ENCODE data around the gene ORMDL2.
"Not testable (repeated sequence)": the region's sequence is repeated elsewhere in the genome, so short reads cannot be mapped to it uniquely, and the experiment has no call there.

The ORMDL2 gene

GRCh38 chr12:55862286-55862685, 44.4 kb downstream of the ORMDL2 start:
- H3K4me3 ChIP-seq (ENCODE audit: low read length) = no peak overlapping the region
- H3K4me2 ChIP-seq (ENCODE audit: low read depth, low read length) = no peak overlapping the region
- no peaks in the 10 kb centered on the region for H3K9me2 ChIP-seq (replicated peaks; ENCODE audit: insufficient read depth, low read length)
- H3K36me3 ChIP-seq (replicated peaks; ENCODE audit: insufficient read depth, low read length) = no peaks in the 10 kb centered on the region
- H2AFZ ChIP-seq (ENCODE audit: low read length) = no peak overlapping the region
- no peaks in the 10 kb centered on the region for H3K9me3 ChIP-seq (replicated peaks; ENCODE audit: insufficient read depth, low read length)
- no peaks in the 10 kb centered on the region for H3F3A ChIP-seq (ENCODE audit: insufficient read depth, low read length)
- DNase-seq = no peak
- H3K9ac ChIP-seq (ENCODE audit: low read length) = no peak overlapping the region
- no peaks in the 10 kb centered on the region for H4K20me1 ChIP-seq (ENCODE audit: insufficient read depth, low read length)
- no peaks in the 10 kb centered on the region for H3K4me1 ChIP-seq (ENCODE audit: low read length)
- H3K79me2 ChIP-seq (ENCODE audit: low read length) = no peaks in the 10 kb centered on the region
- H3K27me3 ChIP-seq (replicated peaks; ENCODE audit: insufficient read depth, low read length) = no peaks in the 10 kb centered on the region
- no peak overlapping the region for H3K27ac ChIP-seq (ENCODE audit: low read length)
- TF ChIP-seq EZH2phosphoT487 (IDR thresholded peaks at IDR 0.05; ENCODE audit: low read length) (no peak), EZH2 (optimal IDR thresholded peaks at IDR 0.05; ENCODE audit: low read depth, low read length) (no peak), CTCF (IDR thresholded peaks at IDR 0.05; ENCODE audit: low read length) (no peak)

- H2AFZ ChIP-seq (ENCODE audit: low read length); H3K4me1 ChIP-seq (ENCODE audit: low read length); H3K4me3 ChIP-seq (ENCODE audit: low read length); H3K9me2 ChIP-seq (replicated peaks; ENCODE audit: insufficient read depth, low read length); H3K4me2 ChIP-seq (ENCODE audit: low read depth, low read length); H4K20me1 ChIP-seq (ENCODE audit: insufficient read depth, low read length); DNase-seq; H3K27me3 ChIP-seq (replicated peaks; ENCODE audit: insufficient read depth, low read length); H3K9me3 ChIP-seq (replicated peaks; ENCODE audit: insufficient read depth, low read length); H3K27ac ChIP-seq (ENCODE audit: low read length); H3F3A ChIP-seq (ENCODE audit: insufficient read depth, low read length); H3K79me2 ChIP-seq (ENCODE audit: low read length); H3K9ac ChIP-seq (ENCODE audit: low read length); H3K36me3 ChIP-seq (replicated peaks; ENCODE audit: insufficient read depth, low read length): not testable (repeated sequence)
These were observed 45.1 kb downstream of the ORMDL2 start for GRCh38 chr12:55862931-55863330.

GRCh38 chr12:55865327-55865726, 47.5 kb downstream of the ORMDL2 start:
- Histone ChIP-seq H3K4me1 (ENCODE audit: low read length) (no peaks in the 10 kb centered on the region), H3K9me3 (replicated peaks; ENCODE audit: insufficient read depth, low read length) (no peaks in the 10 kb centered on the region), H3K4me2 (ENCODE audit: low read depth, low read length) (no peak overlapping the region), H3K9me2 (replicated peaks; ENCODE audit: insufficient read depth, low read length) (no peaks in the 10 kb centered on the region), H3K27ac (ENCODE audit: low read length) (no peak overlapping the region), H3K4me3 (ENCODE audit: low read length) (no peak overlapping the region), H3K36me3 (replicated peaks; ENCODE audit: insufficient read depth, low read length) (no peaks in the 10 kb centered on the region), H4K20me1 (ENCODE audit: insufficient read depth, low read length) (no peaks in the 10 kb centered on the region), H2AFZ (ENCODE audit: low read length) (no peak overlapping the region), H3K9ac (ENCODE audit: low read length) (no peak overlapping the region), H3K79me2 (ENCODE audit: low read length) (no peaks in the 10 kb centered on the region), H3F3A (ENCODE audit: insufficient read depth, low read length) (no peaks in the 10 kb centered on the region), H3K27me3 (replicated peaks; ENCODE audit: insufficient read depth, low read length) (no peaks in the 10 kb centered on the region)
- DNase-seq = no peak
- TF ChIP-seq CTCF (IDR thresholded peaks at IDR 0.05; ENCODE audit: low read length) (no peak), EZH2 (optimal IDR thresholded peaks at IDR 0.05; ENCODE audit: low read depth, low read length) (no peak), EZH2phosphoT487 (IDR thresholded peaks at IDR 0.05; ENCODE audit: low read length) (no peak)

- H3K4me2 ChIP-seq (ENCODE audit: low read depth, low read length); H3K9ac ChIP-seq (ENCODE audit: low read length); H2AFZ ChIP-seq (ENCODE audit: low read length); H3K9me2 ChIP-seq (replicated peaks; ENCODE audit: insufficient read depth, low read length); DNase-seq; H3K9me3 ChIP-seq (replicated peaks; ENCODE audit: insufficient read depth, low read length); H3K4me3 ChIP-seq (ENCODE audit: low read length); H3K27ac ChIP-seq (ENCODE audit: low read length); H4K20me1 ChIP-seq (ENCODE audit: insufficient read depth, low read length); H3K4me1 ChIP-seq (ENCODE audit: low read length); H3K36me3 ChIP-seq (replicated peaks; ENCODE audit: insufficient read depth, low read length); H3K79me2 ChIP-seq (ENCODE audit: low read length); H3F3A ChIP-seq (ENCODE audit: insufficient read depth, low read length); H3K27me3 ChIP-seq (replicated peaks; ENCODE audit: insufficient read depth, low read length): not testable (repeated sequence)
These were observed 48.7 kb downstream of the ORMDL2 start for GRCh38 chr12:55866454-55867004.
